Cardiac fibroblast (primary cell): Measurements from ENCODE around the gene ARID1A.
A peak's percentile ranks its signal among the peaks of the same experiment; 100 is the strongest.

Experiments used
- DNase-seq, 2 donors: peaks; one replicate each; pipeline versions ENCODE4 v3.0.0 to v3.0.0-alpha.2; 2010; ENCODE audit warnings: low read depth in 2 of 2
- H3K4me3 ChIP-seq, 2 donors: replicated peaks in 1 of 2; 1 replicate in 1 of 2; 2 replicates in 1 of 2; pipeline ENCODE4 v1.5.1; 2011; ENCODE audit warnings: low read depth in 2 of 2, low read length in 2 of 2, mild to moderate bottlenecking in 2 of 2, moderate library complexity in 1 of 2
- TF ChIP-seq, protein P1 (sequence below): IDR thresholded peaks from one replicate; pipeline ENCODE4 v1.5.1; 2011; ENCODE audit warnings: low read depth, mild to moderate bottlenecking, low read length, inconsistent platforms

The ARID1A gene

DNA sequence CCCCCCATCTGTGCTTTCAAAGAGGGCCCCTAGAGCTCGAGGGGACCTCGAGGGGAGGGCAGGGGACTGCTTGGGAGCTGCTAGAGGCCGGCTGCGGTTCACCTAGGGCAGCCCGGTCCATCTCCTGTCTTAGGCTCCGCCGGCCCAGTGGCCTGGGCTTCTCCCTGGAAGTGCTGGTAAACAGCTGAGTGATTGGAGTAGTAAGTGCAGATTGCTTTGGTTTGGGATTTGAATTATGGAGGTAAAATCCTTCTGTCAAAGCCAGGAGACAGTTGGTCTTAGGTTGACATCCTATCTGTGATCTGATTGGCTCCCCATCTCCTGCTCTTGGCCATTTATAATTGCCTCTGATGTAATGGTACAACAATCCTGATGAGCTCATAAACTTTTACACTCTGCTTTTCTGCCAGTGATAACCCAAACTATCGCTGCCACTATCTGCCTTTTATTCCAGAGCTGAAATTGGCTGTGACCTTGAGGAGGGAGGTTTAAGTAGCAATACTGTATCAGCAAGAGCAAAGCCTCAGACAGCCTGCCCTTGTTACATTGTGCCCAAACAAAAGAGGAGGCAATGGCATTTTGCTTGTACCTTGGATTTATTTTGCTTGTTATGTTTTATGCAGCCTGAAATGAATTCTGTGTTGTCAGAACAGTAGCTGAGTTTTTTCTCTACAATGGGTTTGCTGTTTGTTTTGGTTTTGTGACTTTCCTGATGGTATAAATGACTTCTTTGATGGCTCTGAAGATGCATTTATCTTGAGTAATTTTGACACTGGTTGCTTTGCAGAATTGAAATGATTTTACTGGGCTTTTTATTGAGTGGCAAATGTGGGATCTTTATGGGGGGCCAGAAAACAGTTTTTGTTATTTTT is 2.4 kb downstream of the ARID1A start:
- DNase-seq, result peak; percentile 96 to 97
- peak overlapping the region; percentile 71 to 73 for H3K4me3 ChIP-seq
- TF ChIP-seq, protein P1, sequence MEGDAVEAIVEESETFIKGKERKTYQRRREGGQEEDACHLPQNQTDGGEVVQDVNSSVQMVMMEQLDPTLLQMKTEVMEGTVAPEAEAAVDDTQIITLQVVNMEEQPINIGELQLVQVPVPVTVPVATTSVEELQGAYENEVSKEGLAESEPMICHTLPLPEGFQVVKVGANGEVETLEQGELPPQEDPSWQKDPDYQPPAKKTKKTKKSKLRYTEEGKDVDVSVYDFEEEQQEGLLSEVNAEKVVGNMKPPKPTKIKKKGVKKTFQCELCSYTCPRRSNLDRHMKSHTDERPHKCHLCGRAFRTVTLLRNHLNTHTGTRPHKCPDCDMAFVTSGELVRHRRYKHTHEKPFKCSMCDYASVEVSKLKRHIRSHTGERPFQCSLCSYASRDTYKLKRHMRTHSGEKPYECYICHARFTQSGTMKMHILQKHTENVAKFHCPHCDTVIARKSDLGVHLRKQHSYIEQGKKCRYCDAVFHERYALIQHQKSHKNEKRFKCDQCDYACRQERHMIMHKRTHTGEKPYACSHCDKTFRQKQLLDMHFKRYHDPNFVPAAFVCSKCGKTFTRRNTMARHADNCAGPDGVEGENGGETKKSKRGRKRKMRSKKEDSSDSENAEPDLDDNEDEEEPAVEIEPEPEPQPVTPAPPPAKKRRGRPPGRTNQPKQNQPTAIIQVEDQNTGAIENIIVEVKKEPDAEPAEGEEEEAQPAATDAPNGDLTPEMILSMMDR, result no peak

DNA sequence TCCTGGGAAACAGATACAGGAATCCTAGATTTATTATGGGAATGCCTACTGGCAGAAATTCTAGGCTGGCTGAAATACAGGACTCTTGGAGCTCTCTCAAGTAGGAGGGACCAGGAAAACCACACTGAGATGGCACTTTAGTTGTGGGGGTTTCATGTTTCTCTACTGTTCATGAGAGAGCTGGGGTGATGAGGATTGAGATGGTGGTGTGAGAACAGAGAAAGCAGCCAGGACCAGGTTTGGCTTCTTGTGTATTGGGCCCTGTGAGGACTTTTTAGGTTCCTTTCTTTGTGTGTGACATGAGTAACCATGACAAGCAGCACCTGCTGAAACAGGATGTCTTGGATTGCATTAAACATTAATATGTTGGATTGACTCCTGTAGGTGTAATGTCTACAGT is 4.9 kb downstream of the ARID1A start:
- no peak overlapping the region for H3K4me3 ChIP-seq
- peak in 1 of 2 donors; percentile 50 for DNase-seq
- TF ChIP-seq, protein P1, result no peak

DNA sequence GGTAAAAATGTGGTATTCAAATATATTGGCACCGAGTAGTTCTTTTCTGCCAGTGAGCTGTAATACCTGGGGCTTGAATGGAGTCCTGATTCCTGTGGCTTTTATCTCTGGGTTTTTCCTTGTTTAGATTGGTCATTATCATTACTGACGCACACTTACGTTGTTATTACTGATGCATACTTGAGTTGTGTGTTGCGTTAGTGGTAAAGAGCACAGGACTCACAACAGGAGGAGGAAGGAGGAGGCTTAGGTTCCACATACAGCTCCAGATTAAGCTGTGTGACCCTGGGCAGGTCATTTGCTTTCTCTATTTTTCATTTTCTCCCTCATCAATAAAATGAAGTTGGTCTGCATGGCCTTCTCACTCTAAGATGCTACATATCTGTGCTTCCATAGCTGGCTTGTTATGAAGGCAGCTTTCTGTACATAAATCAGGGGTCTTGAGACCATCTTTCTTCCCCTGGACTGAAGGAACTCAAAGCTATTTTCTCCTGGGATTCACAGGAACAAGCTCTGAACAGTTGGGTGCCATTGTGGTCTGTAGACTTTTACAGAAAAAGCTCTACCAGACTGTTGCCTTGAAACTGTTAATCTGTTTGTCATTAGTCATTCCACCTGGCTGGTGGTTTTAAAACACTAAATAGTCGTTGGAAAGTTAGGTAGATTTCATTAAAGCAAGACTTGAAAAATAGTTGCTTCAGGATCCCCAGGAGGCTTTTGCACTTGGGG is 5.6 kb downstream of the ARID1A start:
- H3K4me3 ChIP-seq, result no peak overlapping the region
- TF ChIP-seq, protein P1, result no peak
- peak in 1 of 2 donors; percentile 73 for DNase-seq

DNA sequence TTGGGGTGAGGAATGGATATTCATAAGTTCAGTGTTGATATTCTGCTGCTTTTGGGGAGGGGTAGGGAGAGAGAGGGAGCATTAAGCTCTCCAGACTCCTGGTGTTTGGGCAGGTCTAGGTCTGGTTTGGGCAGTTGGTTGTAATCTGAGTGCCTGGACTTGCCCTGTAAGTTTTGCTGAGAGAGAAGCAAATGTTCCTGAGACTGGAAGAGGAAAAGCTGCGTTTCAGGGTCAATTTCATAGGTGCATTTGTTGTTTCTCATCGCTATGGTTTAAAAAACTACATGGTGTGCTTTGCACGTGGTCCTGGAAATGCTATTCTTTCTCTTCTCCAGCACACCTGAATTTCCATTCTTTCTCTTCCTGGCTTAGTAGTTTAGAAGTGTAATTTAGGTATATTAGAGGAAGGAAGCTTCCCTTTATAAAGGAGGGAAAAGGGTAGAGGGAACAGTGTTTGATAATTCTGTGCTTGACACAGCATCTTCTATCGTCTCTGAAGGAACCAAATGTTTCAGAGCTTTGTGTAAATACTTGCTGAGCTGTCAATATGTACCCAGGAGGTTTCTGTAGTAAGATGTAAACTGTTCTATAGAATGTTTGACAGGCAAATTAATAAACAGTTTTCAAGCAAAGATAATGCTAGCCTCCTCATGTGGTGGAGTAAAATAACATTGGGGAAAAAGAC is 6.3 kb downstream of the ARID1A start:
- no peak for DNase-seq
- H3K4me3 ChIP-seq, result no peak overlapping the region
- TF ChIP-seq, protein P1, result no peak

DNA sequence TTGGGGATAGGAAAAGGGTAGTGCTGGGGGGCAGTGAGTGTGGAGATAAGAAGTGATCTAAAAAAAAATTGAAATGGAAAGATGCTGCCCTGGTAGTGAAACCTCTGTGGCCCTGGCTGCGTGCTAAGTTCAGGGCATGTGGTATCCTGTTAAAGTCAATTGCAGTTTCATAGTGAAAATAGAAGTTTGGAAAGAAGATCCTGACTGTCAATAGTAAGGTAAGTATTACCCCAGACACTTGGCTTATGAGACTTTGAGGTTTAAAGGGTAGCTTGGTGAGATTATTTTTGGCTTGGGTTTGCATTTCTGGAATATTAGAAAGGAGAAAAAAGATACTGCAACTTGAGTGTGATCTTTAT is 6.8 kb downstream of the ARID1A start:
- no peak overlapping the region for H3K4me3 ChIP-seq
- TF ChIP-seq, protein P1, result no peak
- no peak for DNase-seq

DNA sequence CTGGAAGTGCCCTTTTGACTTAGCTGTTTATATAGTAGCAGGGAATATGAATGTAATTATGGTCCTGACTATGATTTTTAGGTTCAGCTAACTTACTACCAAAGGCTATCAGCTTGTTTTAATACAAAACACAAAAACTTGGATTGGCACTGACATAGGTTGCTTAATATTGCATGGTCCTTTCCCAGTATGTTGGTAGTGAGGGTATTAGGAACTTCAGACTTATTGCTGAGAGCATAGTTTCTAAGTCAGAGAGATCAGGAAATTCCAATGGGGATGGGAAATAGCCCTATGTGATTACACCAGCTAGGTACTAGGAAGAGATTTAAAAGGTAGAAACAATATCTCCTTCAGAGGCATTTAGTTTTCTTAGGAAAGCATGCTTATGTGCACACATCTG is 7.7 kb downstream of the ARID1A start:
- no peak overlapping the region for H3K4me3 ChIP-seq
- TF ChIP-seq, protein P1, result no peak
- DNase-seq, result no peak
